Measurements from ENCODE around the gene FSD1. TPM values are rescaled to one million over a fixed set of nuclear protein-coding genes. Genes with fewer than 3 reads are reported as not detected.

FSD1 gene
- total RNA-seq, 2 experiments from 2014 or later: 16.3 to 19.9 TPM

DNA sequence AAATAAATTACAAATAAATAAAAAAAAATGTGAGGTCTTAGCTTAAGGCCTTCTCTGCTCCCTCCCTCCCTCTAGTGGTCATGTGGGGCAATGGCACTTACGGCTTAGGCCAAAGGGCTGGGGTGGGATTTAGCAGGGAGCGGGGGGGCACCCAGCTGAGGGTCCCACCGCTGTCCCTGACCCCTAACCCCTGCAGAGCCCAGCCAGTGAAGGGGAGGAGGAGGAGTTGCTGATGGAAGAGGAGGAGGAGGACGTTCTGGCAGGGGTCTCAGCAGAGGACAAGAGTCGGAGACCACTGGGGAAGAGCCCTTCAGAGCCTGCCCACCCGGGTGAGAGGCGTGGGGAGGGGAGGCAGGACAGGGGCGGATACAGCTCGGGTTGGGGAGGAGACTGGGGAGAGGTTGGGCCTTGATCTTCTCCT is 48.3 kb downstream of the FSD1 start:
- ChIA-PET POLR2A (interaction anchor here (1.3 kb wide), 1 partner anchor 10 kb away, joined by 5 read pairs; the partner anchor contains the start of gene MPND), CTCF (interaction anchor here (0.6 to 3.4 kb wide), 19 partner anchors 10 to 346 kb away, joined by 3 to 47 read pairs (median 4); partner anchors contain the start of genes MPND and STAP2)

DNA sequence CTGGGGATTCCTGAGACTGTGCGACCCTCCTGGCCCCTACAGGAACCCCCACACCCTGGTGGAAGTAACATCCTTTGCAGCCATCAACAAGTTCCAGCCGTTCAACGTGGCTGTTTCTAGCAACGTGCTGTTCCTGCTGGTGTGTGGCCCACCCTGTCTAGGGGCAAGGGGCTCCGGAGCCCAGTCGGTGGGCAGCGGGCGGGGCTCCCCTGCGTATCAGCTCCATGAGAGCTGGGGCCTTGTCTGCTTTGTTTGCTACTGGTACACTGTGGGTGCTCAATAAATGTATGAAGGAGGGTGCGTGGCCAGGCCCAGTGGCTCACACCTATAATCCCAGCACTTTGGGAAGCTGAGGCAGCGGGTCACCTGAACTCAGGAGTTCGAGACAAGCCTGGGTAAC is 49.9 kb downstream of the FSD1 start:
- POLR2A ChIA-PET: no interaction called here
- CTCF ChIA-PET: interaction anchor here (2.8 to 3.4 kb wide), 2 partner anchors 10 to 87 kb away, joined by 29 to 47 read pairs; no protein-coding TSS in a partner anchor

DNA sequence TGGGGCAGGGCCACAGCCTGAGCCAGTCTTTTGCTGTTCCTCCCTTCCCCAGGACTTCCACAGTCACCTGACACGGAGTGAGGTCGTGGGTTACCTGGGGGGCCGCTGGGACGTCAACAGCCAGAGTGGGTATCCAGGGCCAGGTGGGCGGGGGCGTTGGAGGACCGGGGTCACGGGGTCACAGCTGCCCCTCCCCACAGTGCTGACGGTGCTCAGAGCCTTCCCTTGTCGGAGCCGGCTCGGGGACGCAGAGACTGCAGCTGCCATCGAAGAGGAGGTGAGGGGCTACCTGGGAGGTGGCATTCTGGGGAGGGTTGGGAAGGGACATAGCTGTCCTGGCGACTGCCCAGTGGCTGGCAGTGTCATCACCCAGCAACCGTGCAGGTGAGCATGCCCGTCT is 50.5 kb downstream of the FSD1 start:
- ChIA-PET POLR2A (no interaction called here), CTCF (no interaction called here)

DNA sequence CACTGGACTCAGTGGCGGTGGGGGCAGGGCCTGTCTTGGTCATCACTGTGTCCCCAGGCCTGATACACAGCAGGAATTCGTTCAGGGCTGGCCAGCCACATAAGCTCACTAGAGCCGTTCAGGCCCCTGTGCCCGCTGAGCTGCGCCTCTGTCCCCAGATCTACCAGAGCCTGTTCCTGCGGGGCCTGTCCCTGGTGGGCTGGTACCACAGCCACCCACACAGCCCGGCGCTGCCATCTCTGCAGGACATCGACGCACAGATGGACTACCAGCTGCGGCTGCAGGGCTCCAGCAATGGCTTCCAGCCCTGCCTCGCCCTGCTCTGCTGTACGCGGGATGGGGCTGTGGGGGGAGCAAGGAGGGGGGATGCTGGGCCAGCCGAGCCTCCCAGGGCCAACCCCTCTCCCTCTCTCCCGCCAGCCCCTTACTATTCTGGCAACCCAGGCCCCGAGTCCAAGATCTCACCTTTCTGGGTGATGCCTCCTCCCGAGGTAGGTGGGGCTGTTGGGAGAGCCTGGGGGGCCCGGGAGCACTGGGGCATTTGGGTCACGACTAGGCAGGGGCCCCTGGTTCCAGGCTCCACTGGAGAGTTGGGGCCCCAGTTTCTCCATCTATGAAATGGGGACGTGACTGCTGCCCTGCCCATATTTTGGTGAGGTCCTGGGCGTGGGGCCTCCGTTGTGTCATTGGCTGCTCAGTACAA is 52.8 kb downstream of the FSD1 start:
- ChIA-PET POLR2A (no interaction called here), CTCF (interaction anchor here (0.7 to 0.8 kb wide), 2 partner anchors 12 to 90 kb away, joined by 3 read pairs; no protein-coding TSS in a partner anchor)

DNA sequence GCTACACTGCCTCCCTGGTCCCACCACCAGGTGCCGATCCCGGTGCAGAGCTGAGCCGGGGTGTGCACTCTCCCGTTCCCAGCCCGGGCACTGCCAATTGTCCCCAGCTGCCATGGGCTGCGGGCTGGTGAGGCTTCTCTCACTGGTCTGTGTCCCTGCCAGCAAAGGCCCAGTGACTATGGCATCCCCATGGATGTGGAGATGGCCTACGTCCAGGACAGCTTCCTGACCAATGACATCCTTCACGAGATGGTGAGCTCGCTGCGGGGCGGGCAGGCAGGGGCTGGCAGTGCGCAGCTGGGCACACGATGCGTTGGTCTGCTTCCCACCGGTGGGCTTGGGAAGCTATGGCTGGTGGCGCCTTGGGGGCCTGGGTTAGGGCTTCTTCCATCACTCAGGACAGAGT is 53.5 kb downstream of the FSD1 start:
- CTCF ChIA-PET: no interaction called here

DNA sequence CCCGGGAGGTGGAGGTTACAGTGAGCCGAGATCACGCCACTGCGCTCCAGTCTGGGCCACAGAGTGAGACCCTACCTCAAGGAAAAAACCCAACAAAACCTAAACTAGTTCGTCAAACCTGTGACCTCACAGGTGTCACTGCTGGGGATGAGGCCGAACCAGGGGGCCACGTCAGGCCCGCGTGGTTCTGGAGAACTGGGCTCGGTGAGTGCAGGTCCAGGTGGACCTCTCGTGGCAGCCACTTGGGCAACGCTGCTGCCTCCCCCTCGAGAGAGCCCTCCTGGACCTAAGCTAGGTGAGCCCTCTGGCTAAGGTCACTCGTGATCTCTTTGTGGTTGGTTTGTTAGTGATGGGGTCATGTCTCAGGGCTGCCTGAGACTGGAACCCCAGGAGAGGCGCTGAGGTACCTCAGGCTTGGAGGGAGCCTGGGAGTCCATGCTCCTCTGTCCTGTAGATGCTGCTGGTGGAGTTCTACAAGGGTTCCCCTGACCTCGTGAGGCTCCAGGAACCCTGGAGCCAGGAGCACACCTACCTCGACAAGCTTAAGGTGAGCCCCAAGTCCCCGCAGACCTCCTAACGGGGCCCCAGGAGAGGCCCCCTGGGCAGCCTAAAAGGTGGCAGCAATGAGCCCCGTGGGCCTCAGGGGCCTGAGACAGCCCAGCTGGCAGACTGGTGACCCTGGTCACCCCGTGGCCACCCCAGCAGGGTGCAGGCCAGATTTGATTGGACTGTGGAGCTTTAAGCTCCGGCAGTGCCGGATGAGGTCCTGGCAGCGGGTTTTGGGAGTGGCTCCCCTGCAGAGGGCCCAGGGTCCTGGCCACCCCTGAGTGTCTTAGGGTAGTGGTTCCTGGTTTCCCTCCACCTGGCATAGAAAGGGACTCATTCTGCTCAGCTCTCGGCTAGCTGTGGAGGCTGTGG is 54.6 kb downstream of the FSD1 start:
- ChIA-PET CTCF (interaction anchor here (0.6 to 1.9 kb wide), 2 partner anchors 42 to 314 kb away, joined by 3 to 4 read pairs; partner anchors contain the start of gene SH3GL1), POLR2A (interaction anchor here (0.5 kb wide), 1 partner anchor 40 kb away, joined by 5 read pairs; no protein-coding TSS in a partner anchor)

More for the DNA sequence above, 53.5 kb downstream of the FSD1 start:
- POLR2A ChIA-PET: no interaction called here

DNA sequence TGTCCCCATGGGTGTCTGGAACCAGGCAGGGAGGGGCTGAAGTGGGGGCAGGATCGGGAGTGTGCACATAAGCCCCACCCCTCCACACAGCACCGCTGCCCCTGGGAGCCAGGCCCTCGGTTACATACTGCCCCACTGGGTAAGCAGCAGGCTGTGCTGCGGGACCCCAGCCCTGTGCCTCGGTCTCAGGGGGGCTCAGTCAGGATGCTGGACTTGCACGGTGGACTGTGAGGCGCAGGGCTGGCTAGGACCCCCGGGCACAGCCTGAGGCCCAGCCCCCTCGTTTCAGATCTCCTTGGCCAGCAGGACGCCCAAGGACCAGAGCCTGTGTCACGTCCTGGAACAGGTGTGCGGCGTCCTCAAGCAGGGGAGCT is 55.2 kb downstream of the FSD1 start:
- ChIA-PET POLR2A (no interaction called here), CTCF (interaction anchor here (1.9 kb wide), 1 partner anchor 41 kb away, joined by 4 read pairs; the partner anchor contains the start of gene SH3GL1)

DNA sequence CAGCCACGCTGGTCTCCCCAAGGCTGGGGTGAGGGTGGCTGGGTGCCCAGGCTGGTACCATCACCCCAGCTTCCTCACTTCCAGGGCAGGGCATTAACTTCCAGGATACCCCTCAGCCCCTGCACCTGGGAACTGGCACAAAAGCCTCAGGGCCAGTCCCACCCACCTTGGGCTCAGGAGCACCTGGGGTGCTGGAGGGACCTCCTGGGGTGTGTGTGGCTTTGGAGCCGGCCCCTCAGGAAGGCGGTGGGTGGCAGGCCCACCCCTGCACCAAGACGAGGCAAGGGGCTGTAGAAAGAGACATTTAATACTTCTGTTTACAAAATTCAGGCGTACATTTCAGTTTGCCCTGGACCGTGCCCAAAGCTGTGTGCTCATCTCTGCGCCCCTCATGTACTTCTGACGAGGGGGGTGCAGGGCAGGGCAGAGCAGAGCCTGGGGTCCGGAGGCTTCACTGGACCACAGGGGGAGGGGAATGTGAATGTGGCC is 55.7 kb downstream of the FSD1 start:
- ChIA-PET POLR2A (no interaction called here), CTCF (interaction anchor here (1.9 kb wide), 1 partner anchor 41 kb away, joined by 4 read pairs; the partner anchor contains the start of gene SH3GL1)

DNA sequence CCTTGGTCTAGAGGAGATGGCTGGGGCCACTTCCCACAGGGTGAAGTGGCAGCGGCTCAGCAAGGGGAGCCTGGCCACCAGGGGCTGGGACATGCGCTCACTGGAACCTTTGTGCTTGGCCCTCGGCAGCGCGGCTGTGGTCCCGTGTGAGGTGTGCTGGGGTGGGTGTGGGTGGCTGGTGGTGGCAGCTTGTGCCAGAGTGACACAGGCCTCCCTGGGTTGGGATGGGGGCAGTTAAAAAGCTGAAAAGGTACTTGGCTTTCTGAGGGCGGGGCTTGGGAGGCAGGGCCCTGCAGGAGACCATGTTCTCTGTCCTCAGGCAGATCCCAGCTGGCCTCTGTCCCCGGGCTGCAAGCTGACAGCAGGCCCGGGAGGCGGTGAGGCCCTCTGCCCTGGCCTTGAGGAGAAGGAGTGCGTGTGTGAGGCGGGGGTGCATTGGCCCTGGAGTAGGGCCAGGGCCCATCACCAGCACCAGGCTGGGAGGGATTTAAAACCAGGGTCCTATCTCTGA is 56.3 kb downstream of the FSD1 start:
- ChIA-PET POLR2A (no interaction called here), CTCF (interaction anchor here (1.9 to 6.4 kb wide), 2 partner anchors 8 to 40 kb away, joined by 4 to 29 read pairs; partner anchors contain the start of gene SH3GL1)

DNA sequence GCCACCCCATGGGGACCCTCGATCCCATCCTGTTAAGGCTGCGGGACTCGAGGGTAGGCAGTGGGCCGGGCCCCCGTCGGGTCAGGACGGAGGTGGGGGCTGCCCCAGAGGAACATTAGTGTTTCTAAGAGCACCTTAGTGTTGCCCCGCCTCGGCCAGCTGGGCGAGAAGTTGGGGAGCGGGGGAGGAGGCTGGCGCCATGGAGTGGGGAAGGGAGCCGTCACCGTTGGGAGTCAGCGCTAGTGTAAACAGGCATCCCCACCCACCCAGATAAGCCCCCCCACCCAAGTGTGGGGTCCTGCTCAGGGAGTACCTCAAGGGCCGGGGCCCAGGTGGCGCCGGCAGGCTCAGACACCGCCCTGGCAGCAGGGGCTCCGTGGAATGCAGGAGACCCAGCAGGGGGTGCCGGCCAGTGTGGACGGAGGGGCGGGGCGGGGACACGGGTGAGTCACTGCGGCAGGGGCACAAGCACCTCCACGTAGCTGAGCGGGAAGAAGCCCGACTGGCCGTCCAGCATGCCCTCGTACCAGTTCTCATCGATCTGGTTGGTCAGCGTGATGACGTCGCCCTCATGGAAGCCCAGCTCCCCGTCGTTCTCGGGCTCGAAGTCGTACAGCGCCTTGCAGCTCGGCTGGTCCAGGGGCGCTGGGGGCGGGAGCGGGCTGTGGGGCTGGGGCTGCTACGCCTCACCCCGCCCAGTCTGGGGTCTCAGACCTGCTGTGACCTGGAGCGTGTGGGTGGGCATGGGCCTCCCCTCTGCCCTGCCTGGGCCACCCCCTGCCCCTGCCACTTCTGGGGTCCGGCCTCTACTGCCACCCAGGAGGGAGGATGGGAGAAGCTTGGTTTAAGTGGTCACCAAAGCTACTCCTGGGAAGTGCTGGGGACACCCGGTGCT is 57.0 kb downstream of the FSD1 start:
- POLR2A ChIA-PET: no interaction called here
- CTCF ChIA-PET: interaction anchor here (1.1 to 6.4 kb wide), 3 partner anchors 8 to 94 kb away, joined by 3 to 29 read pairs (median 7); partner anchors contain the start of gene CHAF1A

DNA sequence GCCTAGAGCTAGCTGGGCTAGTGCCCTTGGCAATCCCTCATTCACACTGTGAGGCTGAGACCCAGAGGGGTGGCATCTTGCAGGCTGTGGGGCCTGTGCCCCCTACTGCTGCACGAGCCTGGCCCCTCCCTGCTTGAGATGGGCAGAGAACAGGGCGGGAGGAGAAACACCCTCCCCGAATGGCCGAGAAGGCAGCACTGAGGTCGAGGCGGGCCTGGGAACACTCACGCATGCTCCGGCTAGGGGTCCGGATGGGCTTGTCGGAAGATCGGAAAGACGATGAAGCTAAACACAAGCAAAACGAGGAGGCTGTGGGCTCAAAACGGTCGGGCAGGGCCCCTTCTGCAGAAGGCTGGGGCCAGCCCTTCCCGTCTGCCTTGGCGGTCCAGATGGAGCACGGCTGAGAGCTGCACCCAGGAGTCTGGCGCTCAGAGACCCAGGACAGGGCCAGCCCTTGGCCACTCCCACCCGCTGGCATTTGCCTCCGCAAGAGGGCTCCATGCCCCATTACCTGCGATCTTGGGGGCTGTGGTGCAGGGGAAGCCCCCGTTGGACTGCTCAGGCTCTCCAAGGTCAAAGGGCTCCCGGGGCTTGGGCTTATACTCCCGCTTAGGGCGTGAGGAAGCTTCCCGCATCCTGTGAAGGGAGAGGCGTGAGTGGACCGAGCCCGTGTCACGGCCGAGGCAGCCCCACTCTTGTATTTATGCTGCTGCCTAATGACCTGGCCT is 57.9 kb downstream of the FSD1 start:
- ChIA-PET CTCF (interaction anchor here (1.1 to 6.4 kb wide), 4 partner anchors 9 to 95 kb away, joined by 3 to 29 read pairs (median 6); partner anchors contain the start of genes CHAF1A and SH3GL1), POLR2A (no interaction called here)

DNA sequence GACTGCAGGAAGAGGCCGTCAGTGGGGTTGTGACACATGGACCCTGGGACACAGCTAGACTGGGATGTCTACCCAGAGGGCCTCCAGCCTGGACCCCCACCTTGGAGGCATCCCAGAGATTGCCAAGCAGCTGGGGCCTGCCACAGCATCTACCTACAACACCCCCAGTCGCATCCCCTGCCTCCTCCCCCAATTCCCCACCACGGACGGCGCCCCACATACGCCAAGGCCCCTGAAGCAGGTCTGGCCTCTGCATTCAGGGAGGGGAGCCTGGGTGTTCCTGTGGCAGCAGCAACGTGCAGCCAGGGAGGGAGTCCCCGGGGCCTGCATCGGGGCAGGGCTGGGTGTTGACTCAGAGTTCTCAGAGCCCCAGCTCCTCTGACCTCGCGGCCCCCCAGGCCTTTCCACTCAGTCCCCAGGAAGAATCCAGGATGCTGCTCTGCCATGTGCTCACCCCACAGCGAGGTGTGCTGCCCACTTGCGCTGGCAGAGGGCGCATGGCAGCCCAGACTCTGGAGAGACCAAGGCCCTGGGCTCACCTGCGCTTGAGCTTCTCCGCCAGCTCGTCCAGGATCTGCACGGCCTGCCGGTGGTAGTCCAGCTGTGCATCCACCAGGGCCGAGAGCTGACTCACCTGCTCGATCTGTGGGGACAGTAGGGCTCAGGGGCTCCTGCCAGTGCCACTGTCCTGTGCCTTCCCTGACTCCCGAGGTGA is 58.6 kb downstream of the FSD1 start:
- ChIA-PET POLR2A (no interaction called here), CTCF (interaction anchor here (0.6 to 6.4 kb wide), 5 partner anchors 10 to 104 kb away, joined by 3 to 29 read pairs (median 5); partner anchors contain the start of gene SH3GL1)

DNA sequence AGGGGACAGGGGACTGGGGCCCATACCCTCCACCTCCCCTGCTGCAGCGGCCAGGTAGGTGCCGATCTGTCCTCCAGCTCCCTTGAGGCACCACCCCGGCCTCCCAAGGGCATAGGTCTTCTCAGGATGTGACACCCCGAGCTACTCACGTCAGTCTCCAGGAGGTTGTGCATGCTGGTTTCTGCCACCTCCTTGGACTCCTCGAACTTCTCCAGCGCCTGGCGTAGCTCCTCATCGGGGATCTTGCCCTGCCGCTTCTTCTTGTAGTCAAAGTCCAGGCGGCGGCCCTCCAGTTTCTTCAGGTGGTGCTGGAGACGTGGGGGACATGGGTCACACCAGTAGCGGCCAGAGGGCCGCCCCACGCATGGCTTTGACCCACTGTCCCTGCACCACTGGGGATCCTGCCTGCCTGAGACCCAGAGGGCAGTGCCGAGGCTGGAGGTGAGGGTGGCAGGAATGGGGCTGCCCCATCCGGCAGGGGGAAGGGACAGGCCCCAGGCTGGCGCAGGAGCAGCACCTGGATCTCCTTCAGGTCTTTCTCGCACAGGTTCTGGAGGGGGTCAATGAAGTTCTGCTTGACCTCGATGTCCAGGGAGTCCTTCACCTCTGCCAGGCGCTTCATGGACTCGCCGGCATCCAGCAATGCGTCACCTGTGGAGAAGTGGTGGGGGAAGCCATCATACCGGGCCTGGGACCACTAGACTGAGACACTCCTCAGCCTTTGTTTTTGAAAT is 59.3 kb downstream of the FSD1 start:
- POLR2A ChIA-PET: interaction anchor here (0.7 kb wide), 1 partner anchor 89 kb away, joined by 3 read pairs; no protein-coding TSS in a partner anchor
- CTCF ChIA-PET: interaction anchor here (0.9 to 6.4 kb wide), 4 partner anchors 11 to 97 kb away, joined by 3 to 29 read pairs (median 6); partner anchors contain the start of gene SH3GL1

DNA sequence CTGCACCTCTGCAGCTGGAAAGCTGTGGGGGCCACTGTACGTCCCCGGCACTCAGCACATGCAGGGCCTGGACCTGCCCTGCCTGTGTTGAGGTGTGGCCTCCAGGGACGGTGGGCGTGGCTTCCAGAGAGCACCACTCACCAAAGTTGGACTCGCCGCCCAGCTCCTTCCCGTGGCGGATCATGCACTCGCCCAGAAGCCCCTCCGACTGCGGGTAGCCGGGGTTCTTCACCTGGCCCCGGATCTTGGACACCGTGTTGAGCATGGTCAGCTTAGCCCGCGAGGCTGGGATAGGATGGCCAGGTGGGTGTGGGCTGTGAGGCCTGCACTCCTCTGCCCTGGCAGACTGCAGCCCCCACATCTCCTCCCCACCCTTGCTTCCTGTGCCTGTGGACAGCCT is 60.9 kb downstream of the FSD1 start:
- CTCF ChIA-PET: interaction anchor here (1.5 to 6.4 kb wide), 2 partner anchors 12 to 22 kb away, joined by 4 to 29 read pairs; partner anchors contain the start of gene MPND
- POLR2A ChIA-PET: no interaction called here

DNA sequence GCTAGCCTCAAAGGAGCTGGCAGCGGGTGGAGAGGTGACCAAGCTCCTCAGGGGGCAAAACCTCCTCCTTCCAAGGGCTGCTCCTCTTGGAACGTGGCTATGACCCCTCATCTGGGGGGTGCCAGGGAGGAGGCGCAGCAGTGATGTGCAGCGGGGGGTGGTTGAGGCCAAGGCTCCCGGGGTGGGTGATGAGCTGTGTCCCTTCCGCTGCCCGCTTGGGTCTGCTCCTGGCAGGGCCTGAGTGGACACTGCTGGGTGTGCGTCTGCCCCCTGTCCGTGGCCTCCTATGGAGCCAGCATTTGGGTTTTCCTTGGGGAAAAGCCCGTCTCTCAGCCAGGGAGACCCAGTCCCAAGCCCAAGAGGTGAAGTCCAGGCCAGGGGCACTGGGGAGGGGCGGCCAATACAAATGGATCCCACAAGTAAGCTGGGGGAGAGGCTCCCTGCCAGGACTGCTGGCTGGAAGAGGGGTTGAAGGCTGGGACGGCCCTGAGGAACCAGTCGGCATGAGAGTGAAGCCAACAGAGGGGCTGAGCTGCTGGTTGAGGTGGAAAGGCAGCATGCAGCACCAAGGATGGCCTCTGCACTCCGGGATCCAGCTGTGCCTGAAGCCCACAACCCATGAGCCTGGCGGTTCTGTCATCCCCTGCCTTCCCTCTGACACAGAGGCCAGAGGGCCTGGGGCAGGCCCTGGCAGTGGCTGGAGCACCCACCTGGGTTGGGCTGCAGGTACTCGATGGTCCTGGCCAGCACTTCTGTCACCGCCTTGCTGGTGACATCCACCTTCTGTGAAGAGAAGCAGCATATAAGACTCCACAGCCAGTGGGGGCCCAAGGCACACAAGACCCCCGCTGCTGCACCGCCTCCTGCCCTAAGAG is 61.6 kb downstream of the FSD1 start:
- ChIA-PET POLR2A (interaction anchor here (0.5 to 1.0 kb wide), 2 partner anchors 36 to 96 kb away, joined by 3 read pairs; partner anchors contain the start of gene CHAF1A), CTCF (interaction anchor here (0.6 to 6.4 kb wide), 4 partner anchors 13 to 269 kb away, joined by 3 to 29 read pairs (median 4); partner anchors contain the start of gene MPND)
